Measurements from ENCODE around the gene NCAM2. TPM values are rescaled to one million over a fixed set of nuclear protein-coding genes. Genes with fewer than 3 reads are reported as not detected.

NCAM2 gene
- total RNA-seq = not detected
- not detected for polyA plus RNA-seq

DNA sequence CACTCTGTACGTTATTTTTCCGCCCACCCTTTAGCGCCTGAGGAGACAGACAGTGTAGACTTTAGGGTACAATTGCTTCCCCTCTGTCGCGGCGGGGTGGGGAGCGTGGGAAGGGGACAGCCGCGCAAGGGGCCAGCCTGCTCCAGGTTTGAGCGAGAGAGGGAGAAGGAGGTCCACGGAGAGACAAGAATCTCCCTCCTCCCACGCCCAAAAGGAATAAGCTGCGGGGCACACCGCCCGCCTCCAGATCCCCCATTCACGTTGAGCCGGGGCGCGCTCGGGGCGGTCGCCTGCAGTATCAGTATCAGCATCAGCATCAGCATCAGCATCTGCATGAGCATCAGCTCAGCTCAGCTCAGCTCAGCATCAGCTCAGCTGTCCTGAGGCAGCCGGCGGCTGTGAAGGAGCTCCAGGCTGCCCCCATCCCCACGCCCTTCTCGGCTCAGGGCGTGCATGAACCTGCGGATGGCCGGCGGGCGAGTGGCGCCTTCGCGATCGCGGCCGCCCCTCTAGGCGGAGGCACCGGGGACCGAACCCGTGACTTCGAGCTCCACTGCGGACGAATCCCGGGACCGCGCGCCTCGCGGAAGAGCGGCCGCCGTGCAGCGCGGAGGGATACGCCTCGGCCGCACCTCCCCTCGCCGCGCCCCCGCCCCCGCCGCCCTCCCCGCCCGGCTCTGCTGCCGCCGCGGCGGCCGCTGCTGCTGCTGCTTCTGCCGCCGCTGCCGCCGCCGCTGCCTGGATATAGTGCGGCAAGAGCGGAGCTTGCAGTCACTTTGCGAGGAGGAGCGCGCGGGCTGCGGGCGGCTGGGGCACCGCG lies at the start of gene NCAM2:
Gene NCAM2, plus strand, starts transcription at position 774 of the 820 bp plus-strand sequence.
- H3K4me3 Mint-ChIP-seq = peak within 1 kb of the TSS in 2 of 4 donors; percentile 74 to 75
- Histone ChIP-seq H3K27ac (ENCODE audit: insufficient read depth, low read length, poor library complexity, severe bottlenecking) (no peak within 1 kb of the TSS), H3K9me3 (ENCODE audit: control insufficient read depth in 2 of 2, low read length in 2 of 2) (no peaks in the 10 kb centered on the region), H3K4me1 (ENCODE audit: control insufficient read depth, insufficient read depth, low read length, poor library complexity, severe bottlenecking) (peaks cover 3% of the 10 kb centered on the region), H3K36me3 (ENCODE audit: control insufficient read depth, insufficient read depth, low read length) (no peaks in the 10 kb centered on the region), H3K4me3 (ENCODE audit: low read depth, low read length) (peak within 1 kb of the TSS; percentile 7), H3K27me3 (ENCODE audit: control insufficient read depth, insufficient read depth, low read length) (peaks cover 3% of the 10 kb centered on the region)
- H3K4me1 Mint-ChIP-seq = peaks cover 0 to 13% (median 2%) of the 10 kb centered on the region in 4 donors
- no peak within 1 kb of the TSS for H3K27ac Mint-ChIP-seq
- H3K36me3 Mint-ChIP-seq = no peaks in the 10 kb centered on the region
- DNase-seq (peak; percentile 3 to 50 (median 45)), ATAC-seq (ENCODE audit: low read depth in 2 of 2) (peak; percentile 46 to 52)
- H3K9me3 Mint-ChIP-seq = peaks cover 0 to 10% (median 3%) of the 10 kb centered on the region in 7 donors
- H3K27me3 Mint-ChIP-seq = peaks cover 13% of the 10 kb centered on the region

DNA sequence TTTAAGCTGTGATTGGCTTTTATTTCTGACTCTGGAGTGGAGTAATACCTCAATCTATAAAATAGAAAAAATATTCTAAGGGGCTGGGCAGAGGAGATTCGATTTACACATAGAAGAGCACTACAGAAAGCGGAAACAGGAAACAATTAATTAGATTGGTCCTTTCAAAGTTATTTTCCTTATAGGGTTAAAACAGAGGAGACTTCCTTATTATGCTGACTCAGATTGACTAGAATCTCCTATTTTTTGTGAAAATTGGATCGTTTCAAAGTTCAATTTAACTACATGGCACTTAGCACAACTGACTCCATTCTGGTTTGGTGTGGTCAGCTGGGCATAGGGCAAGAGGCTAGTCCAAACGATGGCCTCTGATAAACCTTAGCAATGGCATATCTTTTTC lies 48.3 kb upstream of the NCAM2 start:
- Mint-ChIP-seq H3K4me1 (no peaks in the 10 kb centered on the region), H3K9me3 (peaks cover 0 to 6% (median 3%) of the 10 kb centered on the region in 7 donors), H3K27ac (no peak overlapping the region), H3K36me3 (no peaks in the 10 kb centered on the region), H3K4me3 (no peak overlapping the region), H3K27me3 (no peaks in the 10 kb centered on the region)
- ATAC-seq (ENCODE audit: low read depth in 2 of 2) (no peak), DNase-seq (no peak)
- no peak overlapping the region for H3K4me3 ChIP-seq (ENCODE audit: low read depth, low read length)
- no peaks in the 10 kb centered on the region for H3K27me3 ChIP-seq (ENCODE audit: control insufficient read depth, insufficient read depth, low read length)
- no peaks in the 10 kb centered on the region for H3K4me1 ChIP-seq (ENCODE audit: control insufficient read depth, insufficient read depth, low read length, poor library complexity, severe bottlenecking)
- H3K27ac ChIP-seq (ENCODE audit: insufficient read depth, low read length, poor library complexity, severe bottlenecking) = no peak overlapping the region
- H3K36me3 ChIP-seq (ENCODE audit: control insufficient read depth, insufficient read depth, low read length) = no peaks in the 10 kb centered on the region
- peaks cover 0 to 2% of the 10 kb centered on the region in 2 experiments for H3K9me3 ChIP-seq (ENCODE audit: control insufficient read depth in 2 of 2, low read length in 2 of 2)

GRCh38 chr21:20965816-20966215 lies 32.4 kb upstream of the NCAM2 start:
- Histone ChIP-seq H3K27me3 (ENCODE audit: control insufficient read depth, insufficient read depth, low read length) (no peaks in the 10 kb centered on the region), H3K4me1 (ENCODE audit: control insufficient read depth, insufficient read depth, low read length, poor library complexity, severe bottlenecking) (no peaks in the 10 kb centered on the region), H3K4me3 (ENCODE audit: low read depth, low read length) (no peak overlapping the region), H3K9me3 (ENCODE audit: control insufficient read depth in 2 of 2, low read length in 2 of 2) (no peaks in the 10 kb centered on the region), H3K36me3 (ENCODE audit: control insufficient read depth, insufficient read depth, low read length) (no peaks in the 10 kb centered on the region), H3K27ac (ENCODE audit: insufficient read depth, low read length, poor library complexity, severe bottlenecking) (no peak overlapping the region)
- Mint-ChIP-seq H3K27ac (no peak overlapping the region), H3K9me3 (peaks cover 0 to 12% (median 1%) of the 10 kb centered on the region in 7 donors), H3K4me1 (no peaks in the 10 kb centered on the region), H3K27me3 (no peaks in the 10 kb centered on the region), H3K36me3 (no peaks in the 10 kb centered on the region), H3K4me3 (no peak overlapping the region)
- DNase-seq = no peak
- no peak for ATAC-seq (ENCODE audit: low read depth in 2 of 2)

GRCh38 chr21:20968391-20968790 lies 29.8 kb upstream of the NCAM2 start:
- ATAC-seq (ENCODE audit: low read depth in 2 of 2) (no peak), DNase-seq (no peak)
- Mint-ChIP-seq H3K36me3 (no peaks in the 10 kb centered on the region), H3K9me3 (peaks cover 0 to 7% (median 1%) of the 10 kb centered on the region in 7 donors), H3K27ac (no peak overlapping the region), H3K4me1 (no peaks in the 10 kb centered on the region), H3K27me3 (no peaks in the 10 kb centered on the region), H3K4me3 (no peak overlapping the region)
- no peaks in the 10 kb centered on the region for H3K27me3 ChIP-seq (ENCODE audit: control insufficient read depth, insufficient read depth, low read length)
- H3K36me3 ChIP-seq (ENCODE audit: control insufficient read depth, insufficient read depth, low read length) = no peaks in the 10 kb centered on the region
- no peaks in the 10 kb centered on the region for H3K4me1 ChIP-seq (ENCODE audit: control insufficient read depth, insufficient read depth, low read length, poor library complexity, severe bottlenecking)
- H3K27ac ChIP-seq (ENCODE audit: insufficient read depth, low read length, poor library complexity, severe bottlenecking) = no peak overlapping the region
- no peaks in the 10 kb centered on the region for H3K9me3 ChIP-seq (ENCODE audit: control insufficient read depth in 2 of 2, low read length in 2 of 2)
- H3K4me3 ChIP-seq (ENCODE audit: low read depth, low read length) = no peak overlapping the region

DNA sequence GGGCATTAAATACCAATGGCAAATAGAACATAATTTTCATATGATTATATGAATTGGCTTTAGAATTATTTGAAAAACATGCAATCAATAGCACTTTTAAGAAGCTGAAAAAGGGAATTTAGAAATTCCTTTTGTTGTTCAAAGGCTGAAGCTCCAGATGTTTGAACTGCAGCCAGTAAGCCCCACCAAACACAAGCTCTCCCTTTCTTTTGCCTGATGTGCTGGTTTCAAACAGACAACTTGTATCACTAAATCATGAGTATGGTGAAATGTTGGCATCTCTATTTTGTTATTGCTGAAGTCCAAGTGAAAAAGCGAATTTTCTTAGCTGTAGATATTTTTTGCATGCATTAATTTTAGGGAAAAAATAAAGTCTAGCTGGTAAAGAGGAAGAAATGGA lies 27.5 kb upstream of the NCAM2 start:
- H3K9me3 Mint-ChIP-seq = peaks cover 0 to 7% (median 3%) of the 10 kb centered on the region in 7 donors
- no peak overlapping the region for H3K27ac Mint-ChIP-seq

DNA sequence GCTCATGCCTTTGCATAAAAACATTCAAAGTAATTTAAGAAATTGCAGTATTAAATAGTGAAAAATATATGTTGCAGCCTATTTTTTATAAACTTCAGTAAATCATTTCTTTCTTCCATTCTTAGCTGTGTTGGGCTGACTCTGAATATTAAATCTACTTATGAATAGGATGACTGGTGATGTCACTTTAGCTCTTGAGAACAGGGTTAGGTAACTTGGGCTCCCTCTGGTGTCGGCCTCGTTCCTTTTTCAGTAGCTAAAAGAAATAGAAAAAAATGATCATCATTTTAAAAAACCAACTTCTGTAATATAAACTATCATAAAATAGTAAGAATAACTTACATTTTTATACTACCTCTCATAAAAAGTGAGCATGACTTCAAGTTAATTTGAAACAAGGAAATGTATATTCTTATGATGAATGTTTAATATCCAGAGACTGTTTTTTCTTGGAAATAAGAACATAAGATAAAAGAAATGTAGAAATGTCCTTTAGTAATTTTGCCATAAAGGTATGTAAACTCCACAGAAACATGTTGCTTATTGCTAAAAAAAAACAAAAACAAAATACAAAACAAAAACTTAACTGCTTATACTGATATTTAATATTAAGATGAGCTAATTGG lies 26.8 kb upstream of the NCAM2 start:
- Mint-ChIP-seq H3K9me3 (peaks cover 0 to 7% (median 3%) of the 10 kb centered on the region in 7 donors), H3K4me3 (no peak overlapping the region), H3K4me1 (no peaks in the 10 kb centered on the region), H3K36me3 (no peaks in the 10 kb centered on the region), H3K27ac (no peak overlapping the region), H3K27me3 (no peaks in the 10 kb centered on the region)
- no peak for ATAC-seq (ENCODE audit: low read depth in 2 of 2)
- DNase-seq = peak in 1 of 3 donors; percentile 8
- H3K36me3 ChIP-seq (ENCODE audit: control insufficient read depth, insufficient read depth, low read length) = no peaks in the 10 kb centered on the region
- no peak overlapping the region for H3K4me3 ChIP-seq (ENCODE audit: low read depth, low read length)
- H3K9me3 ChIP-seq (ENCODE audit: control insufficient read depth in 2 of 2, low read length in 2 of 2) = no peaks in the 10 kb centered on the region
- H3K4me1 ChIP-seq (ENCODE audit: control insufficient read depth, insufficient read depth, low read length, poor library complexity, severe bottlenecking) = no peaks in the 10 kb centered on the region
- H3K27ac ChIP-seq (ENCODE audit: insufficient read depth, low read length, poor library complexity, severe bottlenecking) = no peak overlapping the region
- H3K27me3 ChIP-seq (ENCODE audit: control insufficient read depth, insufficient read depth, low read length) = no peaks in the 10 kb centered on the region

More for the DNA sequence above, 27.5 kb upstream of the NCAM2 start:
- H3K36me3 ChIP-seq (ENCODE audit: control insufficient read depth, insufficient read depth, low read length) = no peaks in the 10 kb centered on the region
- no peaks in the 10 kb centered on the region for H3K9me3 ChIP-seq (ENCODE audit: control insufficient read depth in 2 of 2, low read length in 2 of 2)
- H3K27me3 Mint-ChIP-seq = no peaks in the 10 kb centered on the region
- no peak overlapping the region for H3K4me3 ChIP-seq (ENCODE audit: low read depth, low read length)
- DNase-seq = no peak
- H3K4me3 Mint-ChIP-seq = no peak overlapping the region
- no peaks in the 10 kb centered on the region for H3K27me3 ChIP-seq (ENCODE audit: control insufficient read depth, insufficient read depth, low read length)
- no peak overlapping the region for H3K27ac ChIP-seq (ENCODE audit: insufficient read depth, low read length, poor library complexity, severe bottlenecking)
- H3K4me1 ChIP-seq (ENCODE audit: control insufficient read depth, insufficient read depth, low read length, poor library complexity, severe bottlenecking) = no peaks in the 10 kb centered on the region
- no peaks in the 10 kb centered on the region for H3K36me3 Mint-ChIP-seq
- no peak for ATAC-seq (ENCODE audit: low read depth in 2 of 2)
- H3K4me1 Mint-ChIP-seq = no peaks in the 10 kb centered on the region

GRCh38 chr21:20994790-20995189 lies 3.4 kb upstream of the NCAM2 start:
- no peak overlapping the region for H3K4me3 Mint-ChIP-seq
- no peak overlapping the region for H3K4me3 ChIP-seq (ENCODE audit: low read depth, low read length)
- ATAC-seq (ENCODE audit: low read depth in 2 of 2) = no peak
- H3K27me3 Mint-ChIP-seq = peaks cover 8% of the 10 kb centered on the region
- H3K4me1 Mint-ChIP-seq = peaks cover 0 to 12% (median 2%) of the 10 kb centered on the region in 4 donors
- H3K27me3 ChIP-seq (ENCODE audit: control insufficient read depth, insufficient read depth, low read length) = peaks cover 3% of the 10 kb centered on the region
- peaks cover 0 to 10% (median 5%) of the 10 kb centered on the region in 7 donors for H3K9me3 Mint-ChIP-seq
- no peak overlapping the region for H3K27ac Mint-ChIP-seq
- no peak overlapping the region for H3K27ac ChIP-seq (ENCODE audit: insufficient read depth, low read length, poor library complexity, severe bottlenecking)
- no peaks in the 10 kb centered on the region for H3K9me3 ChIP-seq (ENCODE audit: control insufficient read depth in 2 of 2, low read length in 2 of 2)
- no peak for DNase-seq
- H3K36me3 ChIP-seq (ENCODE audit: control insufficient read depth, insufficient read depth, low read length) = no peaks in the 10 kb centered on the region
- no peaks in the 10 kb centered on the region for H3K36me3 Mint-ChIP-seq
- peaks cover 3% of the 10 kb centered on the region for H3K4me1 ChIP-seq (ENCODE audit: control insufficient read depth, insufficient read depth, low read length, poor library complexity, severe bottlenecking)
